Common myeloid progenitor, CD34-positive (primary cell): Measurements from ENCODE around the gene DLGAP4.

Experiments used
- CTCF ChIA-PET: fragments of 350-600 bp; sonication (Branson Sonifier 250); formaldehyde crosslinking; loops from one replicate; lab custom pipeline; 2021; ENCODE audit warnings: antibody characterized with exemption; lab: Charles Lee
- POLR2A ChIA-PET: fragments of 350-600 bp; sonication (Branson Sonifier 250); formaldehyde crosslinking; loops from one replicate; lab custom pipeline; 2021; ENCODE audit warnings: antibody characterized with exemption; lab: Charles Lee
- DNase-seq, 3 donors: peaks; one replicate each; pipeline versions ENCODE4 v3.0.0 to v3.0.0-alpha.2; 2013
- H3K27ac ChIP-seq, 2 experiments: 1 replicate in 1 of 2; 2 replicates in 1 of 2; pipeline ENCODE4 v1.7.0; 2013; ENCODE audit warnings: inconsistent platforms in 2 of 2, low read length in 2 of 2, mild to moderate bottlenecking in 2 of 2, low read depth in 1 of 2, moderate library complexity in 1 of 2; ENCODE audit not compliant: severe bottlenecking in 2 of 2, insufficient read depth in 1 of 2, poor library complexity in 1 of 2
- H3K27me3 ChIP-seq, 5 experiments: replicated peaks in 2 of 5; 1 replicate in 3 of 5; 2 replicates in 2 of 5; pipeline versions ENCODE4 v1.6.1 to v1.7.0; 2013; ENCODE audit warnings: low read length in 4 of 5, mild to moderate bottlenecking in 2 of 5, moderate library complexity in 2 of 5, inconsistent platforms in 1 of 5; ENCODE audit not compliant: insufficient read depth in 5 of 5, control insufficient read depth in 4 of 5
- H3K36me3 ChIP-seq, 4 experiments: 1 replicate in 2 of 4; 2 replicates in 2 of 4; pipeline versions ENCODE4 v1.6.1 to v1.7.0; 2013; ENCODE audit warnings: low read length in 3 of 4, control low read depth in 1 of 4, mild to moderate bottlenecking in 1 of 4; ENCODE audit not compliant: control insufficient read depth in 4 of 4, insufficient read depth in 4 of 4
- H3K4me1 ChIP-seq, 4 experiments: 1 replicate in 3 of 4; 2 replicates in 1 of 4; pipeline versions ENCODE4 v1.6.1 to v1.7.1; 2013; ENCODE audit warnings: low read length in 3 of 4, mild to moderate bottlenecking in 3 of 4, control low read depth in 1 of 4, inconsistent platforms in 1 of 4, moderate library complexity in 1 of 4; ENCODE audit not compliant: control insufficient read depth in 4 of 4, insufficient read depth in 4 of 4; ENCODE audit errors: control extremely low read depth in 1 of 4
- H3K4me3 ChIP-seq, 7 experiments: 1 replicate in 4 of 7; 2 replicates in 3 of 7; pipeline versions ENCODE4 v1.5.1 to v1.7.0; 2013; ENCODE audit warnings: mild to moderate bottlenecking in 7 of 7, low read length in 6 of 7, moderate library complexity in 6 of 7, inconsistent platforms in 2 of 7, low read depth in 2 of 7, control low read depth in 1 of 7; ENCODE audit not compliant: insufficient read depth in 4 of 7, control insufficient read depth in 1 of 7; ENCODE audit errors: extremely low read depth in 1 of 7
- H3K9me3 ChIP-seq, 5 experiments: 1 replicate in 4 of 5; 2 replicates in 1 of 5; pipeline versions ENCODE4 v1.6.1 to v1.7.1; 2013; ENCODE audit warnings: low read length in 4 of 5, mild to moderate bottlenecking in 2 of 5, inconsistent platforms in 1 of 5, low read depth in 1 of 5, moderate library complexity in 1 of 5; ENCODE audit not compliant: control insufficient read depth in 4 of 5, insufficient read depth in 2 of 5; ENCODE audit errors: control extremely low read depth in 1 of 5
- whole genome bisulfite sequencing: methylation state at CpG from one replicate; pipeline ENCODE4 v1.1.5; 2013; ENCODE audit not compliant: insufficient coverage; 5-methylcytosine and 5-hydroxymethylcytosine counted together

DLGAP4 gene

DNA sequence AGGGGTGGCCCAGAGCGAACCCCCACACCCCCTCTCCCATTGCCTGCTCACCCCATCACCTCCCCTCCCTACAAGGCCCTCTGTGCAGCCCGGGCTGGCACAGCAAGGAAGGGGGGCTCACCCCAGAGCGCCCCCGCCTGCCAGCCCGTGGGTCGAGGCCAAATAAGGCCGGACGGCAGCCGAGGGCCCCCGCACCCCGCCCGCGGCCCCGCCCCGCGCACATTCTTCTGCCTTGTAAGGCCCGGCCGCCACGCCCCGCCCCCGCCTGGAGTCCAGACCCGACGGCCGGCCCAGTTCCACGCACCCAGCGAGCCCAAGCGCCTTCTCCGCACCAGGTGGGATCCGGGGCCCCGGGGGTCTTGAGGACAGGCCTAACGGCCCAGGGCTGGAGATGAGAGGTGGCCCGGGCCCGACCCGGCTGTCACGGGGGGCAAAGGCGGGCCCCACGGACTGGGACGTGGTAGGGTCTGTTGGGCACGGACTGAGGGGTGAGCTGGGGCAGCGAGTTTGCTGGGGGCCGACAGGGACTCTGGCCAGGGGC is 235.2 kb downstream of the DLGAP4 start, which contains the start of gene MYL9:
Gene MYL9, plus strand, starts transcription at position 293 of the 541 bp plus-strand sequence. CDS start 3,366 bp downstream, outside the sequence.
- 5% methylated on average over 30 of the region's 41 CpGs for WGBS
- no peak within 1 kb of the TSS for H3K27ac ChIP-seq
- H3K27me3 ChIP-seq: no peaks in the 10 kb centered on the region
- DNase-seq: peak in 1 of 3 donors; percentile 35
- no peaks in the 10 kb centered on the region for H3K9me3 ChIP-seq
- POLR2A ChIA-PET: interaction anchor here (0.6 kb wide), 1 partner anchor 1453 kb away, joined by 3 read pairs; no protein-coding TSS in a partner anchor
- CTCF ChIA-PET: interaction anchor here (1.0 to 2.3 kb wide), 3 partner anchors 9 to 49 kb away, joined by 3 to 11 read pairs (median 3); no protein-coding TSS in a partner anchor
- H3K4me3 ChIP-seq: peak within 1 kb of the TSS in 6 of 7 experiments; percentile 18 to 73 (median 52)
- H3K4me1 ChIP-seq: peaks cover 0 to 13% (median 9%) of the 10 kb centered on the region in 4 experiments
- H3K36me3 ChIP-seq: no peaks in the 10 kb centered on the region

DNA sequence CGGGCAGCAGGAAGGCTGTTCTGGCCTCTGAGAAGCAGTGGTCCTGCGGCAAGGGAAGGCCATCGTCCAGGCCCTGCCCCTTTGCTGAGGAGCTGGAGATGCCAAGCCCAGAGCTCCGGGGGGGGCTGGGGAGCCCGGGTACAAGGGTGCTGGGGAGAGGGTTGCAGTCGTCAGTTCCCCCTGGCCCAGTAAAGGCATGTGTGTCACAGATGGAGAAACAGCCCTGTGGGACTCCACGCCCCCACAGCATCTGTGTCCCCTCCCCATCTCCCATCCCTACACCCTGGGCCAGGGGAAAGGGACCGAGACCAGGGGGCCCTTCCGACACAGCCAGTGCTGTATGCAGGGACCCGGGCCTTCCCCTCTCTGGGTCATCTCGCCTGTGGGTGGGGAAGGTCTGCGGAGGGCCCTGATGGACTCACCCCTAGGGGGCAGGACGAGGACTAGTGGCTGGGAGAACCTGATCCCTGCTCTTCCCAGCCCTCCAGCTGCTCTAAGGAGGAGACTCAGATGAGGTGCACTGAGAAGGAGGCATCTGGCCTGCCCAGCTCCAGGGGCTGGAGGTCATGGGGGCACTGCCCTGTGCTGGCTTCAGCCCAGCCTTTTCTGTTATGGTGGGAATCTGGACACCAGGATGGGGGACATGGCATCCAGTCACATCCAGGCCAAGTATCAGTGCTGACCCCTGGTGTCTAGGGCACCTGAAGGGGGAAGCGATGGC is 235.8 kb downstream of the DLGAP4 start:
- Histone ChIP-seq H3K27me3 (no peaks in the 10 kb centered on the region), H3K4me3 (peak overlapping the region in 4 of 7 experiments; percentile 19 to 73 (median 58)), H3K4me1 (peaks cover 0 to 13% (median 9%) of the 10 kb centered on the region in 4 experiments), H3K27ac (no peak overlapping the region), H3K36me3 (no peaks in the 10 kb centered on the region), H3K9me3 (no peaks in the 10 kb centered on the region)
- 69% methylated on average over 9 of the region's 14 CpGs for WGBS
- CTCF ChIA-PET: interaction anchor here (1.0 to 2.3 kb wide), 5 partner anchors 9 to 50 kb away, joined by 3 to 11 read pairs (median 3); no protein-coding TSS in a partner anchor
- POLR2A ChIA-PET: interaction anchor here (0.6 kb wide), 1 partner anchor 1452 kb away, joined by 3 read pairs; no protein-coding TSS in a partner anchor
- DNase-seq: peak in 1 of 3 donors; percentile 16

DNA sequence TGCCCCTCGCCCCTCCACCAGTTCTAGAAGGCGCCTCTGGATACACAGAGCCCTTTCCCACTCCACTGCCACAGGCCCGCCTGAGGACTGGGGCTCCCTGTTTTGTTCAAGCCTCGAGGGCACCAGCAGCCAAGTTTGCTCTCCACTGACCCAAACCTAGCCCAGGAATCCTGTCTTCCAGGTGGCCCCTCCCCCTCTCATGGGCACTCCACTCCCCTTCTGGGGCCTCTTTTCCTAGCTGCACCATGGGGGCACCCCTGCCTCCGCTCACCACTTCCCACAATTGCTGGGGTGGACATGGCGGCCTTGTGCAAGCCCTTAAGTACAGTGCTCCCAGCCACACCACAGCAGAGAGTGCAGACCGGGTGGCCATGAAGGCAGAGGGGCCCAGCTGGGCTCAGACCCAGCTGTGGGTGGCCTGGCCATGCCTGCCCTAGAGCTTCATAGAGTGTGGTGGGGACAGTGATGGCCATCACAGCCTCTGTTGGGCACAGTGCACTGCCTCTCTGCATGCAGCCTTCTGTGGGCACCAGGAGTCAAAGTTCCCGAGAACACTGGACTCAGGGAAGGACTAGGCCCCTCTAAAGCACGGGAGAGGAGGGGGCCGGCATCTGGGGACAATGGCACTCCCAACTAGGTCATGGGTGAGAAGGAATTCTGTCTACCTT is 236.5 kb downstream of the DLGAP4 start:
- Histone ChIP-seq H3K27me3 (no peaks in the 10 kb centered on the region), H3K4me3 (no peak overlapping the region), H3K9me3 (no peaks in the 10 kb centered on the region), H3K4me1 (peaks cover 0 to 13% (median 9%) of the 10 kb centered on the region in 4 experiments), H3K36me3 (no peaks in the 10 kb centered on the region), H3K27ac (no peak overlapping the region)
- 94% methylated on average over 7 of the region's 10 CpGs for WGBS
- DNase-seq: no peak
- POLR2A ChIA-PET: no interaction called here
- CTCF ChIA-PET: interaction anchor here (1.0 to 2.3 kb wide), 6 partner anchors 8 to 50 kb away, joined by 3 to 11 read pairs (median 3); no protein-coding TSS in a partner anchor

DNA sequence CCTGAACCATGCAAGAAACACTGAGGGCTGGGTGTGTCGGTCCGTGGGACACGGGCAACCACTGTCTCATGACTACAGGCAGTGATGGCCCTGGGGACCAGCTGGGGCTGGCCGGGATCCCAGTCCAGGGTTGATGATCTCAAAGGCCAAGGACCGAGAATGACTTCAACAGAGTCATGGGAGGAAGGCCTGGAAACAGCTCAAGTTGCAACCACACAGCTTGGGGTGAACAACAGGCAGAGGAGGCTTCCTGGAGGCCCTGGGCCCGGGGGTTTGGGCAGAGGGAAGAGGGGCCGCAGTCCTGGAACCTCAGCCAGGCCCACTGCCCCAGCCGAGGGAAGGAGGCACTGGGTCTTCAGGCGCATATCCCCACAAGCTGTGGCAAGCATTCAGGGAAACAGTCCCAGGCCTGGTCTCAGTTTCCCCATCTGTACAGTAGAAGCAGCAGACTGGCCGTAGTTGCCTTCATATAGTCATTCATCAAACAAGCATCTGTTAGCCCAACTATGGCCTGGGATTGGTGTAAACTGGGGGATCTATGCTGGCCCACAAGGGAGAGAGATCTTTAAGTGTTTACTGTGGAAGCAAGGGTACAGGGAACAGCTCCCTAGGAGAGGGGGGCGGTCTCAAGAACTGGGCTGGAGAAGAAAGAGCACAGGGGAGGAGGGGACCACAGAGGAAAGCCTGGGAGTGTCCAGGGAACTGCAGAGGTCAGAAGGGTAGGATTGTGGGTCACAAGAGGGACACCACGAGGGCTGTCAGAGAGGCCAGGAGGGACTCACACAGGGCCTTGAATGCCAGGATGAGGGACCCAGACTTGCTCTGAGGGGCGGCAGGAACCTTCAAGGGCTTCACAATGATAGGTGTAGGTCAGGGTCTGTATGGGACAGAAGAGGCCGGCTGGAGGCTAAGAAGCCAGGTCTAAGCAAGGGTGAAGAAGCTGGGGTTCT is 237.3 kb downstream of the DLGAP4 start:
- H3K4me3 ChIP-seq: no peak overlapping the region
- ChIA-PET POLR2A (no interaction called here), CTCF (interaction anchor here (0.8 to 1.2 kb wide), 3 partner anchors 8 to 17 kb away, joined by 3 read pairs; no protein-coding TSS in a partner anchor)
- H3K36me3 ChIP-seq: no peaks in the 10 kb centered on the region
- no peaks in the 10 kb centered on the region for H3K9me3 ChIP-seq
- DNase-seq: no peak
- H3K27ac ChIP-seq: no peak overlapping the region
- no peaks in the 10 kb centered on the region for H3K27me3 ChIP-seq
- peaks cover 0 to 13% (median 9%) of the 10 kb centered on the region in 4 experiments for H3K4me1 ChIP-seq
- 95% methylated on average over 12 of the region's 14 CpGs for WGBS

DNA sequence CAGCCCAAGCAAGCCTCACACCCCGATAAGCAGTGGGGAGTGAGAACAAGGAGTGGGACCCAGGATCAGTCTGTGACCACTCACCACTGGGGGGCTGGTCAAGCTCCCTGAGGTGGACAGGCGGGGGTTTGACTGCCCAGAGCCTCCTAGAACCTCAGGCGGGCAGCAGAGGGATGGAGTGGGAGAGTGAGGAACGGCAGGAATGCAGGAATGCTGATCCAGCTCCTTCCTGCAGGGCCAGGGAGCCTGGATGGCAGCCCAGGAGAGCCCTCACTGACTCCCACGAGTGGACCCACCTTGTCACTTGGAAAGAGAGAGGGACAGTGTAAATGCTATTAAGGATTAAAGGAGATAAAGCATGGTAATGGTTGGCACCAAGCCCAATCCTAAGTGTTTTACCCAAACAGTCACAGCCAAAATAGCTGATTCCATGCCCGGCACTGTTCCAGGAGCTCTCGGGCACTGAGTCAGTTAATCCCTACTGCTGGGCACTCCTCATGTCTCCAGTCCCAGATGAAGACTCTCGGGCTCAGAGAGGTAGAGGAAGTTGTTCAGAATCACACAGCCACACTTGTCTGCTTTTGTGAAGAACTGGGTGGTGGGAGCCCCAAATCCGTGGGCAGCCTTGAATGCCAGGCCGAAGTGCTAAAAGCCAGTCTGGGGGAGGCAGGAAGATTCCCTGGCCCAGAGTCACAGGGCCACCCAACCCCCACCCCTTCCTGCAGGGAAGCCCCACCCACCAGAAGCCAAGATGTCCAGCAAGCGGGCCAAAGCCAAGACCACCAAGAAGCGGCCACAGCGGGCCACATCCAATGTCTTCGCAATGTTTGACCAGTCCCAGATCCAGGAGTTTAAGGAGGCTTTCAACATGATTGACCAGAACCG is 238.2 kb downstream of the DLGAP4 start:
- Histone ChIP-seq H3K9me3 (no peaks in the 10 kb centered on the region), H3K27me3 (no peaks in the 10 kb centered on the region), H3K4me1 (peaks cover 0 to 13% (median 9%) of the 10 kb centered on the region in 4 experiments), H3K4me3 (no peak overlapping the region), H3K36me3 (no peaks in the 10 kb centered on the region), H3K27ac (no peak overlapping the region)
- WGBS: over 99% methylated on average over 15 of the region's 15 CpGs
- POLR2A ChIA-PET: no interaction called here
- CTCF ChIA-PET: interaction anchor here (0.7 to 0.8 kb wide), 2 partner anchors 13 to 17 kb away, joined by 3 read pairs; no protein-coding TSS in a partner anchor
- DNase-seq: no peak
